Measurements from ENCODE around the gene DIS3L2. TPM values are rescaled to one million over a fixed set of nuclear protein-coding genes. Genes with fewer than 3 reads are reported as not detected.
"Not testable (repeated sequence)": the region's sequence is repeated elsewhere in the genome, so short reads cannot be mapped to it uniquely, and the experiment has no call there.

DIS3L2 gene
- total RNA-seq, 1 experiment from 2014 or later, result 28.5 TPM

- TF ChIP-seq, protein P1, sequence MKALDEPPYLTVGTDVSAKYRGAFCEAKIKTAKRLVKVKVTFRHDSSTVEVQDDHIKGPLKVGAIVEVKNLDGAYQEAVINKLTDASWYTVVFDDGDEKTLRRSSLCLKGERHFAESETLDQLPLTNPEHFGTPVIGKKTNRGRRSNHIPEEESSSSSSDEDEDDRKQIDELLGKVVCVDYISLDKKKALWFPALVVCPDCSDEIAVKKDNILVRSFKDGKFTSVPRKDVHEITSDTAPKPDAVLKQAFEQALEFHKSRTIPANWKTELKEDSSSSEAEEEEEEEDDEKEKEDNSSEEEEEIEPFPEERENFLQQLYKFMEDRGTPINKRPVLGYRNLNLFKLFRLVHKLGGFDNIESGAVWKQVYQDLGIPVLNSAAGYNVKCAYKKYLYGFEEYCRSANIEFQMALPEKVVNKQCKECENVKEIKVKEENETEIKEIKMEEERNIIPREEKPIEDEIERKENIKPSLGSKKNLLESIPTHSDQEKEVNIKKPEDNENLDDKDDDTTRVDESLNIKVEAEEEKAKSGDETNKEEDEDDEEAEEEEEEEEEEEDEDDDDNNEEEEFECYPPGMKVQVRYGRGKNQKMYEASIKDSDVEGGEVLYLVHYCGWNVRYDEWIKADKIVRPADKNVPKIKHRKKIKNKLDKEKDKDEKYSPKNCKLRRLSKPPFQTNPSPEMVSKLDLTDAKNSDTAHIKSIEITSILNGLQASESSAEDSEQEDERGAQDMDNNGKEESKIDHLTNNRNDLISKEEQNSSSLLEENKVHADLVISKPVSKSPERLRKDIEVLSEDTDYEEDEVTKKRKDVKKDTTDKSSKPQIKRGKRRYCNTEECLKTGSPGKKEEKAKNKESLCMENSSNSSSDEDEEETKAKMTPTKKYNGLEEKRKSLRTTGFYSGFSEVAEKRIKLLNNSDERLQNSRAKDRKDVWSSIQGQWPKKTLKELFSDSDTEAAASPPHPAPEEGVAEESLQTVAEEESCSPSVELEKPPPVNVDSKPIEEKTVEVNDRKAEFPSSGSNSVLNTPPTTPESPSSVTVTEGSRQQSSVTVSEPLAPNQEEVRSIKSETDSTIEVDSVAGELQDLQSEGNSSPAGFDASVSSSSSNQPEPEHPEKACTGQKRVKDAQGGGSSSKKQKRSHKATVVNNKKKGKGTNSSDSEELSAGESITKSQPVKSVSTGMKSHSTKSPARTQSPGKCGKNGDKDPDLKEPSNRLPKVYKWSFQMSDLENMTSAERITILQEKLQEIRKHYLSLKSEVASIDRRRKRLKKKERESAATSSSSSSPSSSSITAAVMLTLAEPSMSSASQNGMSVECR (CRISPR knock-in tag; IDR thresholded peaks at IDR 0.05; ENCODE audit: borderline replicate concordance), result no peak
- no peak for TF ChIP-seq ZNF263 (CRISPR knock-in tag; IDR thresholded peaks at IDR 0.05; ENCODE audit: low read depth)
- TF ChIP-seq, protein P2, sequence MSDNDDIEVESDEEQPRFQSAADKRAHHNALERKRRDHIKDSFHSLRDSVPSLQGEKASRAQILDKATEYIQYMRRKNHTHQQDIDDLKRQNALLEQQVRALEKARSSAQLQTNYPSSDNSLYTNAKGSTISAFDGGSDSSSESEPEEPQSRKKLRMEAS (CRISPR knock-in tag; IDR thresholded peaks at IDR 0.05), result no peak
- no peak for TF ChIP-seq EMX1 (CRISPR knock-in tag; IDR thresholded peaks at IDR 0.05)
- TF ChIP-seq, protein P3, sequence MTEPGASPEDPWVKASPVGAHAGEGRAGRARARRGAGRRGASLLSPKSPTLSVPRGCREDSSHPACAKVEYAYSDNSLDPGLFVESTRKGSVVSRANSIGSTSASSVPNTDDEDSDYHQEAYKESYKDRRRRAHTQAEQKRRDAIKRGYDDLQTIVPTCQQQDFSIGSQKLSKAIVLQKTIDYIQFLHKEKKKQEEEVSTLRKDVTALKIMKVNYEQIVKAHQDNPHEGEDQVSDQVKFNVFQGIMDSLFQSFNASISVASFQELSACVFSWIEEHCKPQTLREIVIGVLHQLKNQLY (CRISPR knock-in tag; IDR thresholded peaks at IDR 0.05), result no peak
- no peak for TF ChIP-seq TP53 (CRISPR knock-in tag; IDR thresholded peaks at IDR 0.05)
- TF ChIP-seq PRRX2 (CRISPR knock-in tag; IDR thresholded peaks at IDR 0.05), result no peak
- TF ChIP-seq HMGA2 (CRISPR knock-in tag; IDR thresholded peaks at IDR 0.05), result no peak
- no peak for TF ChIP-seq CBFB (CRISPR knock-in tag; IDR thresholded peaks at IDR 0.05; ENCODE audit: low read depth)
- TF ChIP-seq, protein P4, sequence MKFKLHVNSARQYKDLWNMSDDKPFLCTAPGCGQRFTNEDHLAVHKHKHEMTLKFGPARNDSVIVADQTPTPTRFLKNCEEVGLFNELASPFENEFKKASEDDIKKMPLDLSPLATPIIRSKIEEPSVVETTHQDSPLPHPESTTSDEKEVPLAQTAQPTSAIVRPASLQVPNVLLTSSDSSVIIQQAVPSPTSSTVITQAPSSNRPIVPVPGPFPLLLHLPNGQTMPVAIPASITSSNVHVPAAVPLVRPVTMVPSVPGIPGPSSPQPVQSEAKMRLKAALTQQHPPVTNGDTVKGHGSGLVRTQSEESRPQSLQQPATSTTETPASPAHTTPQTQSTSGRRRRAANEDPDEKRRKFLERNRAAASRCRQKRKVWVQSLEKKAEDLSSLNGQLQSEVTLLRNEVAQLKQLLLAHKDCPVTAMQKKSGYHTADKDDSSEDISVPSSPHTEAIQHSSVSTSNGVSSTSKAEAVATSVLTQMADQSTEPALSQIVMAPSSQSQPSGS (CRISPR knock-in tag; IDR thresholded peaks at IDR 0.05; ENCODE audit: borderline replicate concordance, low read depth), result no peak
- TF ChIP-seq, protein P5, sequence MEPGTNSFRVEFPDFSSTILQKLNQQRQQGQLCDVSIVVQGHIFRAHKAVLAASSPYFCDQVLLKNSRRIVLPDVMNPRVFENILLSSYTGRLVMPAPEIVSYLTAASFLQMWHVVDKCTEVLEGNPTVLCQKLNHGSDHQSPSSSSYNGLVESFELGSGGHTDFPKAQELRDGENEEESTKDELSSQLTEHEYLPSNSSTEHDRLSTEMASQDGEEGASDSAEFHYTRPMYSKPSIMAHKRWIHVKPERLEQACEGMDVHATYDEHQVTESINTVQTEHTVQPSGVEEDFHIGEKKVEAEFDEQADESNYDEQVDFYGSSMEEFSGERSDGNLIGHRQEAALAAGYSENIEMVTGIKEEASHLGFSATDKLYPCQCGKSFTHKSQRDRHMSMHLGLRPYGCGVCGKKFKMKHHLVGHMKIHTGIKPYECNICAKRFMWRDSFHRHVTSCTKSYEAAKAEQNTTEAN (CRISPR knock-in tag; IDR thresholded peaks at IDR 0.05), result no peak
- TF ChIP-seq, protein P6, sequence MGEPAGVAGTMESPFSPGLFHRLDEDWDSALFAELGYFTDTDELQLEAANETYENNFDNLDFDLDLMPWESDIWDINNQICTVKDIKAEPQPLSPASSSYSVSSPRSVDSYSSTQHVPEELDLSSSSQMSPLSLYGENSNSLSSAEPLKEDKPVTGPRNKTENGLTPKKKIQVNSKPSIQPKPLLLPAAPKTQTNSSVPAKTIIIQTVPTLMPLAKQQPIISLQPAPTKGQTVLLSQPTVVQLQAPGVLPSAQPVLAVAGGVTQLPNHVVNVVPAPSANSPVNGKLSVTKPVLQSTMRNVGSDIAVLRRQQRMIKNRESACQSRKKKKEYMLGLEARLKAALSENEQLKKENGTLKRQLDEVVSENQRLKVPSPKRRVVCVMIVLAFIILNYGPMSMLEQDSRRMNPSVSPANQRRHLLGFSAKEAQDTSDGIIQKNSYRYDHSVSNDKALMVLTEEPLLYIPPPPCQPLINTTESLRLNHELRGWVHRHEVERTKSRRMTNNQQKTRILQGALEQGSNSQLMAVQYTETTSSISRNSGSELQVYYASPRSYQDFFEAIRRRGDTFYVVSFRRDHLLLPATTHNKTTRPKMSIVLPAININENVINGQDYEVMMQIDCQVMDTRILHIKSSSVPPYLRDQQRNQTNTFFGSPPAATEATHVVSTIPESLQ (CRISPR knock-in tag; IDR thresholded peaks at IDR 0.05), result no peak
- no peak for TF ChIP-seq TCF7 (CRISPR knock-in tag; IDR thresholded peaks at IDR 0.05; ENCODE audit: low read depth)
- no peak for TF ChIP-seq NR3C1 (CRISPR knock-in tag; conservative IDR thresholded peaks at IDR 0.05; ENCODE audit: low read depth)
- no peak for TF ChIP-seq FOXJ3 (CRISPR knock-in tag; IDR thresholded peaks at IDR 0.05; ENCODE audit: borderline replicate concordance)
These were observed 375.6 kb downstream of the DIS3L2 start (continued) for GRCh38 chr2:232336981-232337720.

DNA sequence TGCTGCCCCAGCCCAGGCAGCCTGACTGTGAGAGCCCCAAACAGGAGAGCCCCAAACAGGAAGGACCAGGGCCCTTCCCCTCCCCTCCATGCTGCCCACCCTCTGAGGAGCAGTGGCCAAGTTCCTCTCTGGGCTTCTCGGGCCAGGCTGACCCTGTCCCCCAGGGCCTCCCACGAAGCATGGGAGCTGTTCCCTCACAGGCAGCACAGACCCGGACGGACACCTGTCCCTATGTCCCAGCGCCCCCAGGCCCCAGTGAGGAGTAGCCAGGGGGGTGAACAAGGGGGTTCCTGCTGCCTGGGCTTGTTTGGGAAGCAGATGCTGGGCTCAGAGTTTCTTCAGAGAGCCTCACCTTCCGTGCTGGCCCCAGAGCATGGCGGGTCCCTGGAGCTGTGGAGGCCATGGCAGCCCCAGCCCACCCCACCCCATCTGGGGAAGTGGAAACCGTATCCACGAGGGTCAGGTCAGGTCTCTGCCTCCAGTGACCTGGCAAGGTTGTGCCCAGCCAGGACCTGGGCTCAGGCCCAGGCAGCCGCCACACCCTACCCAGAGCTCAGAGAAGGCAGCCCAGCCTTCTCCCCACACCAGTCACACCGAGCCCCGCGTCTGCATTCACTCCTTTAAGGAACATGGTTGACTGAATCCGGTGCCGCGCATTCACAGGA, 376.7 kb downstream of the DIS3L2 start:
- DNase-seq (ENCODE audit: low spot score), result peak; percentile 1
- CTCF ChIA-PET, result interaction anchor here (1.0 to 6.1 kb wide), 7 partner anchors 11 to 437 kb away, joined by 3 to 78 read pairs (median 5); no protein-coding TSS in a partner anchor
- ATAC-seq; H3K4me1 Mint-ChIP-seq; H3K27ac Mint-ChIP-seq; H3K36me3 Mint-ChIP-seq; H3K4me3 Mint-ChIP-seq; H3K27me3 Mint-ChIP-seq (ENCODE audit: low read depth); H3K9me3 Mint-ChIP-seq; POLR2A ChIA-PET: not testable (repeated sequence)

Measured in WTC11 (cell line).